ENCODE measurements around the gene NELFB. TPM values are rescaled to one million over a fixed set of nuclear protein-coding genes. Genes with fewer than 3 reads are reported as not detected.

NELFB gene
- total RNA-seq, 1 experiment from 2014 or later, result 95.0 TPM

GRCh38 chr9:137278721-137279711 is 23.9 kb downstream of the NELFB start:
- Mint-ChIP-seq H3K36me3 (no peaks in the 10 kb centered on the region), H3K27ac (no peak overlapping the region), H3K4me3 (no peak overlapping the region), H3K27me3 (ENCODE audit: low read depth) (peaks cover 19% of the 10 kb centered on the region), H3K9me3 (no peaks in the 10 kb centered on the region), H3K4me1 (peaks cover 21% of the 10 kb centered on the region)
- ChIA-PET CTCF (interaction anchor here (0.5 to 2.1 kb wide), 7 partner anchors 25 to 266 kb away, joined by 3 to 6 read pairs (median 3); partner anchors contain the start of genes EXD3 and NOXA1), POLR2A (interaction anchor here (0.5 kb wide), 1 partner anchor 691 kb away, joined by 4 read pairs; no protein-coding TSS in a partner anchor)
- TF ChIP-seq, protein P1, sequence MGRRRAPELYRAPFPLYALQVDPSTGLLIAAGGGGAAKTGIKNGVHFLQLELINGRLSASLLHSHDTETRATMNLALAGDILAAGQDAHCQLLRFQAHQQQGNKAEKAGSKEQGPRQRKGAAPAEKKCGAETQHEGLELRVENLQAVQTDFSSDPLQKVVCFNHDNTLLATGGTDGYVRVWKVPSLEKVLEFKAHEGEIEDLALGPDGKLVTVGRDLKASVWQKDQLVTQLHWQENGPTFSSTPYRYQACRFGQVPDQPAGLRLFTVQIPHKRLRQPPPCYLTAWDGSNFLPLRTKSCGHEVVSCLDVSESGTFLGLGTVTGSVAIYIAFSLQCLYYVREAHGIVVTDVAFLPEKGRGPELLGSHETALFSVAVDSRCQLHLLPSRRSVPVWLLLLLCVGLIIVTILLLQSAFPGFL (CRISPR knock-in tag; IDR thresholded peaks at IDR 0.05; ENCODE audit: borderline replicate concordance), result no peak
- TF ChIP-seq MYBL2 (CRISPR knock-in tag; IDR thresholded peaks at IDR 0.05), result no peak
- TF ChIP-seq AR (CRISPR knock-in tag; IDR thresholded peaks at IDR 0.05), result no peak
- no peak for TF ChIP-seq NR1H2 (CRISPR knock-in tag; IDR thresholded peaks at IDR 0.05)
- TF ChIP-seq NFYB (CRISPR knock-in tag; conservative IDR thresholded peaks at IDR 0.05; ENCODE audit: low read depth), result no peak
- no peak for TF ChIP-seq ZMAT4 (CRISPR knock-in tag; IDR thresholded peaks at IDR 0.05)
- TF ChIP-seq, protein P2, sequence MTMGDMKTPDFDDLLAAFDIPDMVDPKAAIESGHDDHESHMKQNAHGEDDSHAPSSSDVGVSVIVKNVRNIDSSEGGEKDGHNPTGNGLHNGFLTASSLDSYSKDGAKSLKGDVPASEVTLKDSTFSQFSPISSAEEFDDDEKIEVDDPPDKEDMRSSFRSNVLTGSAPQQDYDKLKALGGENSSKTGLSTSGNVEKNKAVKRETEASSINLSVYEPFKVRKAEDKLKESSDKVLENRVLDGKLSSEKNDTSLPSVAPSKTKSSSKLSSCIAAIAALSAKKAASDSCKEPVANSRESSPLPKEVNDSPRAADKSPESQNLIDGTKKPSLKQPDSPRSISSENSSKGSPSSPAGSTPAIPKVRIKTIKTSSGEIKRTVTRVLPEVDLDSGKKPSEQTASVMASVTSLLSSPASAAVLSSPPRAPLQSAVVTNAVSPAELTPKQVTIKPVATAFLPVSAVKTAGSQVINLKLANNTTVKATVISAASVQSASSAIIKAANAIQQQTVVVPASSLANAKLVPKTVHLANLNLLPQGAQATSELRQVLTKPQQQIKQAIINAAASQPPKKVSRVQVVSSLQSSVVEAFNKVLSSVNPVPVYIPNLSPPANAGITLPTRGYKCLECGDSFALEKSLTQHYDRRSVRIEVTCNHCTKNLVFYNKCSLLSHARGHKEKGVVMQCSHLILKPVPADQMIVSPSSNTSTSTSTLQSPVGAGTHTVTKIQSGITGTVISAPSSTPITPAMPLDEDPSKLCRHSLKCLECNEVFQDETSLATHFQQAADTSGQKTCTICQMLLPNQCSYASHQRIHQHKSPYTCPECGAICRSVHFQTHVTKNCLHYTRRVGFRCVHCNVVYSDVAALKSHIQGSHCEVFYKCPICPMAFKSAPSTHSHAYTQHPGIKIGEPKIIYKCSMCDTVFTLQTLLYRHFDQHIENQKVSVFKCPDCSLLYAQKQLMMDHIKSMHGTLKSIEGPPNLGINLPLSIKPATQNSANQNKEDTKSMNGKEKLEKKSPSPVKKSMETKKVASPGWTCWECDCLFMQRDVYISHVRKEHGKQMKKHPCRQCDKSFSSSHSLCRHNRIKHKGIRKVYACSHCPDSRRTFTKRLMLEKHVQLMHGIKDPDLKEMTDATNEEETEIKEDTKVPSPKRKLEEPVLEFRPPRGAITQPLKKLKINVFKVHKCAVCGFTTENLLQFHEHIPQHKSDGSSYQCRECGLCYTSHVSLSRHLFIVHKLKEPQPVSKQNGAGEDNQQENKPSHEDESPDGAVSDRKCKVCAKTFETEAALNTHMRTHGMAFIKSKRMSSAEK (CRISPR knock-in tag; IDR thresholded peaks at IDR 0.05; ENCODE audit: borderline replicate concordance), result no peak
- TF ChIP-seq, protein P3, sequence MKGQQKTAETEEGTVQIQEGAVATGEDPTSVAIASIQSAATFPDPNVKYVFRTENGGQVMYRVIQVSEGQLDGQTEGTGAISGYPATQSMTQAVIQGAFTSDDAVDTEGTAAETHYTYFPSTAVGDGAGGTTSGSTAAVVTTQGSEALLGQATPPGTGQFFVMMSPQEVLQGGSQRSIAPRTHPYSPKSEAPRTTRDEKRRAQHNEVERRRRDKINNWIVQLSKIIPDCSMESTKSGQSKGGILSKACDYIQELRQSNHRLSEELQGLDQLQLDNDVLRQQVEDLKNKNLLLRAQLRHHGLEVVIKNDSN (CRISPR knock-in tag; IDR thresholded peaks at IDR 0.05), result no peak
- no peak for TF ChIP-seq ZNF671 (CRISPR knock-in tag; IDR thresholded peaks at IDR 0.05)
- no peak for ATAC-seq
- DNase-seq (ENCODE audit: low spot score), result no peak

DNA sequence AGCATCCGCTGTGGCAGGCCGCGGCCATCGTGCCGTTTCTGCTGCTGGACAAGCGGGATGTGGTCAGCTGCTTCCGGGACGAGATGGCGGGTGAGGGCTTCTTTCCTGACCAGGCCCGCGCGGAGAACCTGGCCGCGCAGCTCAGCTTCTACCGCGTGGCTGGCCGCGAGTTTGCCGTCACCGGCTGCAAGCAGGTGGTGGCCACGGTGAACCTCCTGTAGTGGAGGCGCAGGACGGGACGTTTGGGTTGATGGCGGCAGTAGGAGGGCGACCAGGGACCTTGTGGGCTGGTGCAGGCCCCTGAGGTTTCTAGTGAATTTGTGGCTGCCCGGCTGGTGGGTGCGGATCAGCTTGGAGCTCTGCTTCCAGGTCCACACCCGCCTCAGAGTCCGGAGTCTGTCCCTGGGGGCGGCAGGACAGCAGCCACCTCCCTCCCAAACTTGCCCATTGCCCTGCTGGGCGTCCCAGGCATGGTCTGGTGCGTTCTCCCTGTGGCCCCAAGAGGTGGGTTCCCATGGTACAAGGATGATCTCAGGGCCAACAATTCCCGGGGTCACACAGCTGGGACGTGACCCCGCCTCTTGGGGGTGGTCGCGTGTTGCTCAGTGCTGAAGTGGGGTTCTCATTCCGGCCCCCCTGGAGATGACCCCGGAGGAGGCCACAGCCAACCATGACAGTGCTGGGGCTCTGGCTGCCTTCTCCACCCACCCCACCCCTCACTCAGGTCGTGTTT is 24.8 kb downstream of the NELFB start:
- POLR2A ChIA-PET, result no interaction called here
- no peaks in the 10 kb centered on the region for H3K9me3 Mint-ChIP-seq
- DNase-seq (ENCODE audit: low spot score) (no peak), ATAC-seq (no peak)
- H3K27me3 Mint-ChIP-seq (ENCODE audit: low read depth), result peaks cover 19% of the 10 kb centered on the region
- no peak overlapping the region for H3K4me3 Mint-ChIP-seq
- CTCF ChIA-PET, result interaction anchor here (0.5 to 2.1 kb wide), 7 partner anchors 26 to 266 kb away, joined by 3 to 6 read pairs (median 3); partner anchors contain the start of genes EXD3 and NOXA1
- peaks cover 16% of the 10 kb centered on the region for H3K4me1 Mint-ChIP-seq
- H3K36me3 Mint-ChIP-seq, result no peaks in the 10 kb centered on the region
- H3K27ac Mint-ChIP-seq, result no peak overlapping the region
- no peak for TF ChIP-seq ZNF396 (CRISPR knock-in tag; IDR thresholded peaks at IDR 0.05; ENCODE audit: borderline replicate concordance)
- TF ChIP-seq ZNF121 (CRISPR knock-in tag; IDR thresholded peaks at IDR 0.05), result no peak
- TF ChIP-seq, protein P4, sequence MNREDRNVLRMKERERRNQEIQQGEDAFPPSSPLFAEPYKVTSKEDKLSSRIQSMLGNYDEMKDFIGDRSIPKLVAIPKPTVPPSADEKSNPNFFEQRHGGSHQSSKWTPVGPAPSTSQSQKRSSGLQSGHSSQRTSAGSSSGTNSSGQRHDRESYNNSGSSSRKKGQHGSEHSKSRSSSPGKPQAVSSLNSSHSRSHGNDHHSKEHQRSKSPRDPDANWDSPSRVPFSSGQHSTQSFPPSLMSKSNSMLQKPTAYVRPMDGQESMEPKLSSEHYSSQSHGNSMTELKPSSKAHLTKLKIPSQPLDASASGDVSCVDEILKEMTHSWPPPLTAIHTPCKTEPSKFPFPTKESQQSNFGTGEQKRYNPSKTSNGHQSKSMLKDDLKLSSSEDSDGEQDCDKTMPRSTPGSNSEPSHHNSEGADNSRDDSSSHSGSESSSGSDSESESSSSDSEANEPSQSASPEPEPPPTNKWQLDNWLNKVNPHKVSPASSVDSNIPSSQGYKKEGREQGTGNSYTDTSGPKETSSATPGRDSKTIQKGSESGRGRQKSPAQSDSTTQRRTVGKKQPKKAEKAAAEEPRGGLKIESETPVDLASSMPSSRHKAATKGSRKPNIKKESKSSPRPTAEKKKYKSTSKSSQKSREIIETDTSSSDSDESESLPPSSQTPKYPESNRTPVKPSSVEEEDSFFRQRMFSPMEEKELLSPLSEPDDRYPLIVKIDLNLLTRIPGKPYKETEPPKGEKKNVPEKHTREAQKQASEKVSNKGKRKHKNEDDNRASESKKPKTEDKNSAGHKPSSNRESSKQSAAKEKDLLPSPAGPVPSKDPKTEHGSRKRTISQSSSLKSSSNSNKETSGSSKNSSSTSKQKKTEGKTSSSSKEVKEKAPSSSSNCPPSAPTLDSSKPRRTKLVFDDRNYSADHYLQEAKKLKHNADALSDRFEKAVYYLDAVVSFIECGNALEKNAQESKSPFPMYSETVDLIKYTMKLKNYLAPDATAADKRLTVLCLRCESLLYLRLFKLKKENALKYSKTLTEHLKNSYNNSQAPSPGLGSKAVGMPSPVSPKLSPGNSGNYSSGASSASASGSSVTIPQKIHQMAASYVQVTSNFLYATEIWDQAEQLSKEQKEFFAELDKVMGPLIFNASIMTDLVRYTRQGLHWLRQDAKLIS (CRISPR knock-in tag; IDR thresholded peaks at IDR 0.05; ENCODE audit: borderline replicate concordance), result no peak
- TF ChIP-seq ATF3 (CRISPR knock-in tag; conservative IDR thresholded peaks at IDR 0.05), result no peak
- no peak for TF ChIP-seq ZNF416 (CRISPR knock-in tag; IDR thresholded peaks at IDR 0.05)

Data from WTC11 (cell line).